ENCODE results near the gene ORM2. TPM values are rescaled to one million over a fixed set of nuclear protein-coding genes. Genes with fewer than 3 reads are reported as not detected.

Gene ORM2
- total RNA-seq, 6 experiments from 2014 or later = 3,162 to 5,107 (median 3,869) TPM

GRCh38 chr9:114336157-114336556, 6.5 kb downstream of the ORM2 start:
- DNase-seq (no peak), ATAC-seq (no peak)
- Histone ChIP-seq H3K4me1 (no peaks in the 10 kb centered on the region), H3K36me3 (peaks cover 0 to 21% (median 3%) of the 10 kb centered on the region in 4 donors), H3K9me3 (no peaks in the 10 kb centered on the region), H3K27me3 (no peaks in the 10 kb centered on the region), H3K4me3 (no peak overlapping the region), H3K27ac (no peak overlapping the region)
- no peak for TF ChIP-seq CTCF (IDR thresholded peaks at IDR 0.05)
- no peak for TF ChIP-seq POLR2A (IDR thresholded peaks at IDR 0.05)
- 78% methylated on average over 9 of the region's 10 CpGs for WGBS (ENCODE audit: insufficient coverage, low coverage, low lambda C conversion rate, missing lambda C conversion rate)
- intact Hi-C loops (cut with DNase I) = no loop called here

GRCh38 chr9:114336699-114337395, 7.2 kb downstream of the ORM2 start:
- WGBS (ENCODE audit: insufficient coverage, low coverage, low lambda C conversion rate, missing lambda C conversion rate) = no CpG with 5 or more reads among the region's 23 CpGs
- H3K9me3 ChIP-seq = no peaks in the 10 kb centered on the region
- H3K27ac ChIP-seq = no peak overlapping the region
- DNase-seq (no peak), ATAC-seq (no peak)
- H3K27me3 ChIP-seq = no peaks in the 10 kb centered on the region
- intact Hi-C loops (cut with DNase I) = no loop called here
- peaks cover 0 to 26% (median 1%) of the 10 kb centered on the region in 4 donors for H3K36me3 ChIP-seq
- no peak overlapping the region for H3K4me3 ChIP-seq
- TF ChIP-seq CTCF (IDR thresholded peaks at IDR 0.05) (no peak), POLR2A (IDR thresholded peaks at IDR 0.05) (no peak)
- no peaks in the 10 kb centered on the region for H3K4me1 ChIP-seq

GRCh38 chr9:114338187-114338586, 8.5 kb downstream of the ORM2 start:
- no peaks in the 10 kb centered on the region for H3K27me3 ChIP-seq
- H3K36me3 ChIP-seq = peaks cover 0 to 38% (median 1%) of the 10 kb centered on the region in 4 donors
- ATAC-seq = no peak
- H3K4me3 ChIP-seq = no peak overlapping the region
- no peak overlapping the region for H3K27ac ChIP-seq
- TF ChIP-seq CTCF (IDR thresholded peaks at IDR 0.05) = no peak
- TF ChIP-seq POLR2A (IDR thresholded peaks at IDR 0.05) = no peak
- intact Hi-C loops (cut with DNase I) = no loop called here
- H3K9me3 ChIP-seq = no peaks in the 10 kb centered on the region
- DNase-seq = no peak
- WGBS (ENCODE audit: insufficient coverage, low coverage, low lambda C conversion rate, missing lambda C conversion rate) = 100% methylated on average over 1 of the region's 2 CpGs
- H3K4me1 ChIP-seq = no peaks in the 10 kb centered on the region

GRCh38 chr9:114339130-114339908, 9.7 kb downstream of the ORM2 start:
- Histone ChIP-seq H3K9me3 (no peaks in the 10 kb centered on the region), H3K36me3 (peaks cover 0 to 49% (median 4%) of the 10 kb centered on the region in 4 donors), H3K27me3 (no peaks in the 10 kb centered on the region), H3K27ac (no peak overlapping the region), H3K4me1 (no peaks in the 10 kb centered on the region), H3K4me3 (no peak overlapping the region)
- TF ChIP-seq POLR2A (IDR thresholded peaks at IDR 0.05) (no peak), CTCF (IDR thresholded peaks at IDR 0.05) (peak; percentile 80 to 92 (median 84))
- peak; percentile 61 to 78 (median 72) for ATAC-seq
- intact Hi-C loops (cut with DNase I) = no loop called here
- peak in 1 of 3 donors; percentile 58 for DNase-seq
- 0% methylated on average over 1 of the region's 16 CpGs for WGBS (ENCODE audit: insufficient coverage, low coverage, low lambda C conversion rate, missing lambda C conversion rate)
